OCI-LY1 (cell line): ENCODE data around the gene EMC8.

ENCODE experiments used
- EZH2 ChIP-seq: fragments of 200-600 bp; sonication (generic), shearing (Covaris generic); IDR thresholded peaks from 2 replicates; pipeline ENCODE4 v1.8.0; 2017; ENCODE audit warnings: borderline replicate concordance, mixed run types, mild to moderate bottlenecking, antibody characterized with exemption, low read length, moderate library complexity, mixed read lengths
- TF ChIP-seq, protein P1 (sequence below): fragments of 200-600 bp; sonication (generic), shearing (Covaris generic); IDR thresholded peaks from 2 replicates; pipeline ENCODE4 v1.5.1; 2017; ENCODE audit warnings: mild to moderate bottlenecking, antibody characterized with exemption, low read length, moderate library complexity, mixed read lengths

DNA sequence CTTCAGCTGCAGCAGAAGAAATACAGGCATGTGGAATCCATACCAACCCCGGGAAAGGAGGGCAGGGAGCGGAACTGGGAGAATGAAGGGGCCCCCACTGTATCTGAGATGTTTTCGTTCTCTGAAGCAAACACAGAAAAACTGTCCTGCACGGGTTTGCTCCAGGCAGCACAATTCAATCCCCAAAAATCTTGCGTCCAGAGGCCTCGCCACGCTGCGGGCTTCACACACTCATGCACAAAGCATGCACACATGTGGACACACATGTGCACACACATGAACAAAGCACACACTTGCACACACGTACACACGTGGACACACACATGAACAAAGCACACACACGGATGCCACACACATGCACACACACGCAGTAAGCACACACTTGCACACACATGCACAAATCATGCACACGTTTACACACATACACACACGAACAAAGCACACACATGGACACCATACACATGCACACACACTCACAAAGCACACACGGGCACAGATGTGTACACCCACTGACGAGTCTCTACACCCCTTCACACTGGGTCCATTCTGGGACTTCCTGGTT lies 27.4 kb upstream of the EMC8 start:
- TF ChIP-seq, protein P1, sequence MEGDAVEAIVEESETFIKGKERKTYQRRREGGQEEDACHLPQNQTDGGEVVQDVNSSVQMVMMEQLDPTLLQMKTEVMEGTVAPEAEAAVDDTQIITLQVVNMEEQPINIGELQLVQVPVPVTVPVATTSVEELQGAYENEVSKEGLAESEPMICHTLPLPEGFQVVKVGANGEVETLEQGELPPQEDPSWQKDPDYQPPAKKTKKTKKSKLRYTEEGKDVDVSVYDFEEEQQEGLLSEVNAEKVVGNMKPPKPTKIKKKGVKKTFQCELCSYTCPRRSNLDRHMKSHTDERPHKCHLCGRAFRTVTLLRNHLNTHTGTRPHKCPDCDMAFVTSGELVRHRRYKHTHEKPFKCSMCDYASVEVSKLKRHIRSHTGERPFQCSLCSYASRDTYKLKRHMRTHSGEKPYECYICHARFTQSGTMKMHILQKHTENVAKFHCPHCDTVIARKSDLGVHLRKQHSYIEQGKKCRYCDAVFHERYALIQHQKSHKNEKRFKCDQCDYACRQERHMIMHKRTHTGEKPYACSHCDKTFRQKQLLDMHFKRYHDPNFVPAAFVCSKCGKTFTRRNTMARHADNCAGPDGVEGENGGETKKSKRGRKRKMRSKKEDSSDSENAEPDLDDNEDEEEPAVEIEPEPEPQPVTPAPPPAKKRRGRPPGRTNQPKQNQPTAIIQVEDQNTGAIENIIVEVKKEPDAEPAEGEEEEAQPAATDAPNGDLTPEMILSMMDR: no peak
- no peak for TF ChIP-seq EZH2
